GM20000 (cell line): ENCODE results near the gene CFL1.

Experiments used
- DNase-seq: peaks from one replicate; pipeline ENCODE4 v3.0.0; 2012; ENCODE audit warnings: low spot score
- TF ChIP-seq, protein P1 (sequence below): IDR thresholded peaks from 2 replicates; pipeline ENCODE4 v1.5.1; 2012; ENCODE audit warnings: mild to moderate bottlenecking, control low read depth; ENCODE audit errors: extremely low read depth, missing control alignments

CFL1 gene

DNA sequence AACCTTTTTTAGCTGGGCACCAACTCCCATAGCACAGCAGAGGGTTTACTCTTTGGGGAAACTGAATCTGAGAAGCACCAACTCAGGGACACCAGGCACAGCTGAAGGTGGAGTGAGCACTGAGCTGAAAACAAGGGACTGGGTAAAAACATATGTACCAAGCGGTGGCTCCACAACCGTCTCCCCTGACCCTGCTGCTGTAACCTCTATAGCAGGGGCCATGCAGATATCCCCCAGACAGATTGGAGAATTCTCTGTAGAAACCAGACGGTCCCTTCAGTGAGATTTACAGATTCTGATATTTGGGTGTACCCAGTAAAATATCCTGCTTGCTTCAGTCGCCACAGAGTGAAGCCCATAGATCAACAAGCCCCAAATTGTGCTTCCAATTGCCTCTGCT lies 28.5 kb downstream of the CFL1 start:
- TF ChIP-seq, protein P1, sequence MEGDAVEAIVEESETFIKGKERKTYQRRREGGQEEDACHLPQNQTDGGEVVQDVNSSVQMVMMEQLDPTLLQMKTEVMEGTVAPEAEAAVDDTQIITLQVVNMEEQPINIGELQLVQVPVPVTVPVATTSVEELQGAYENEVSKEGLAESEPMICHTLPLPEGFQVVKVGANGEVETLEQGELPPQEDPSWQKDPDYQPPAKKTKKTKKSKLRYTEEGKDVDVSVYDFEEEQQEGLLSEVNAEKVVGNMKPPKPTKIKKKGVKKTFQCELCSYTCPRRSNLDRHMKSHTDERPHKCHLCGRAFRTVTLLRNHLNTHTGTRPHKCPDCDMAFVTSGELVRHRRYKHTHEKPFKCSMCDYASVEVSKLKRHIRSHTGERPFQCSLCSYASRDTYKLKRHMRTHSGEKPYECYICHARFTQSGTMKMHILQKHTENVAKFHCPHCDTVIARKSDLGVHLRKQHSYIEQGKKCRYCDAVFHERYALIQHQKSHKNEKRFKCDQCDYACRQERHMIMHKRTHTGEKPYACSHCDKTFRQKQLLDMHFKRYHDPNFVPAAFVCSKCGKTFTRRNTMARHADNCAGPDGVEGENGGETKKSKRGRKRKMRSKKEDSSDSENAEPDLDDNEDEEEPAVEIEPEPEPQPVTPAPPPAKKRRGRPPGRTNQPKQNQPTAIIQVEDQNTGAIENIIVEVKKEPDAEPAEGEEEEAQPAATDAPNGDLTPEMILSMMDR: no peak
- no peak for DNase-seq

DNA sequence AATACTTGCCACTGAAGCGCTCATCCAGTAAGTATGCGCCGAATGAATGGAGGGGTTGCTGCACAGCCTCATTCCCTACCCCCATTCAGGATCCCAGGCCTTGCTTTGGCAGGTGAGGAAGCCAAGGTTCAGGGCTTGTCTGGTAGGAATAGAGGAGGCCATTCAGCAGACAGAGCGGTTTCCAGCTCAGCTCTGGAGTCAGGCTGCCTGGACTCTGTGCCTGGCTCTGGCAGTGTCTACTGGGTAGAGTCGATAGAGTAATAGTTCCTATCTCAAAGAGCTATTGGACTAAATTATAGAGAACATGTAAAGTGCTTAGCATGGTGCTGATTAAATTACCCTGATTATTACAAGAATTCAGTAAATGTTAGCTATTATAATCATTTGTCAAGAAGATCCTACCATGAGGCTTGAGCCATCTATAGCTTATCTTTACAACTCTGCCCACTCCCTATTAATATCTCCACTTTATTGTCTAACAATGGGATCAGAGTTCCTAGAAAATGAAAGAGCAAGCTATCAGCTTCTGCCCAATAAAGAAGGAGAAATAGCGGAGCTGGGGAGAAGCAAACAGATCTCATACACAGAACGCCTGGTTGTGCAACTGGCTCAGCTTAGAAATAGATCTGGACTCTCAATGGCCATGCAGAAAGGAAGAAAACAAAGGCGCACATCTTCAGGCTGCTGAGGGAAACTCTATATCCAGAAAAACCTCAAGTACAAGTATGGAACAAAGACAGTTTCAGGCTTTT lies 30.8 kb downstream of the CFL1 start:
- TF ChIP-seq, protein P1: no peak
- no peak for DNase-seq

DNA sequence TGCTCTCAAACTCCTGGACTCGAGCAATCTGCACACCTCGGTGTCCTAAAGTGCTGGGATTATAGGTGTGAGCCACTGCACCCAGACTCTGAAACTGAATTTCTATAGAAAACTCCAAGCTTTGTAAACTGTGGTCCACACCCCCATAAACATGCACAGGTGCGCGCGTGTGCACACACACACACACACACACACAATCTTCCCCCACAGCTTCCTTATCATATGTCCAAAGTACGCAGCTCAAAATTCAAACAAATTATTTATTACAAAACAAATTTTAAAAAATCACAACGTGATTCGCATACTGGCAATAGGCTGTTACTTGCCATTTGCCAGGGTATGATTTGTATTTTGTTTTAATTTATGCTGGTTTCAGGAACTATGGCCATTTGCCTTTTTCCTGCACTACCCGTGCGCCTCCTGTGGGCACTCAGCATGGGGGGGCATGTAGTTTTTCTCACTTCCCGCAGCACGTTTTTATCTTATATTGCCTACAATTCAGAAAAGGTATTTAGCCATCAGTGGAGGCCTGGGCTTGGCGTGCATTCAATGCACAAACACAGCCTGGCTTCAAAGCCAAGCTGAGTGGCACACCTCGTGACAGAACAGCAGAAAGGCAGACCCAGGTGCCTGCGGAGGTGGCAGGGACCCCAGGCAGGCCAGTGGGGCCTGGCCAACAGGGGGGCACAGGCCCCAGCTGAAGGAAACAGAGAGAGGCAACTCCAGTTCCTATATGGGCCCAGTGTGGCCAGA lies 35.0 kb downstream of the CFL1 start:
- TF ChIP-seq, protein P1: no peak

DNA sequence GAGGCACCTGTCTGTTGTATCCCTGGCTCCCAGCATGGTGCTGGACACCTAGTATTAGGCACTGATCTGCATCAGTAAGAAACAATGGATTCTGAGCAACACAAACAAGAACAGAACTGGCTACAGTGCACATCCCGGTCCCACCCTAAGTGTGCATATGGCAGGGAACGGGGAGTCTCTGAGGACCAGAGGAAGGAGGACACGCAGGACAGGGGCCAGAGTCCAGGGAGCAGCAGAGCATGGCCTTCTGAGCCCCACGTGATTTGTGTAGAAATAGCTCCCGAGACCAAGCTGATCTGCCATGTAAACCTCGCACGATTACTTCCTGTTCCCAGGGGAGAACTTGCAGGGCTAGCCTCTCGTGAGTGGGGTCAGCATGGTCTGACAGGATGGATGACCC lies 36.9 kb downstream of the CFL1 start:
- no peak for DNase-seq
- TF ChIP-seq, protein P1: no peak

More for the DNA sequence above, 35.0 kb downstream of the CFL1 start:
- DNase-seq: no peak

DNA sequence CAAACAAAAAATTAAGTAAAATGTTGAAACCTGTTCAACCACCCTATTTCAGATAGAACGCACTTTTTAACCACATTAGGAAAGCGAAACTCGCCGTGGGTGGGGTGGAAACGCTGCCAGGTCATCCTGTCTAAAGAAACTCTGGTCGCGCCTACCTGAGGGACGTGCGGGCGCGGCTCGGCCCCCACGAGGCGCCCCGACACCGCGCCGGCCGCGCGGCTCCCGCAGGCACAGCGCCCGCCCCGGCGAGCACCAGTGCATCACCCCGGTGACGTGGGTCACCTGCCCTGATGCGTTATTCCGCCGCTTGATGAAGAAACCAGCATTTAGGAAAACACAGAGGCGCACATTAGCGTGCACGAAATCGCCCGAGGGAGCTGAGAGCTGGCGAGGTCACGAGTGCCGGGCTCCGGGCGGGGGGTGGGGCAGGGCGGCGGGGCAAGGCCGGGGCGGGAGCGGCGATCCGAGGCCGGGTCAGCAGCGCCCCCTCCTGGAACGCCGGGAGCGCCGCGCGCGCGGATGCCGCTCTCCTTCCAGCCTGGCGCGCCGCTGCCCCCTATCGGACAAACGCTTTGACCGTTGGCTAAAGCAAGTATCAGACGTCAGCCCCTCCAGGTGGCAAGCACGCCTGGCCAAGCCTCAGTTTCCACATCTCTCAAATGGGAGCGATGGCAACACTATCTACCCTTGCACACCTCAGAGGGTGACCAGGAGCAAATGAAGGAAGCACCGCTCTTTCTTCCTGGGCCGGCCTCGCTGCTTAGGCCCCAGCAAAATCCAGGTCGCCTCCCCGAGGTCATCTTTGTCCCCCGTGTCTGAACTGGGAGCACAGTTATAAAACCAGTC lies 39.9 kb downstream of the CFL1 start:
- DNase-seq: peak; percentile 98
- TF ChIP-seq, protein P1: peak; percentile 100

DNA sequence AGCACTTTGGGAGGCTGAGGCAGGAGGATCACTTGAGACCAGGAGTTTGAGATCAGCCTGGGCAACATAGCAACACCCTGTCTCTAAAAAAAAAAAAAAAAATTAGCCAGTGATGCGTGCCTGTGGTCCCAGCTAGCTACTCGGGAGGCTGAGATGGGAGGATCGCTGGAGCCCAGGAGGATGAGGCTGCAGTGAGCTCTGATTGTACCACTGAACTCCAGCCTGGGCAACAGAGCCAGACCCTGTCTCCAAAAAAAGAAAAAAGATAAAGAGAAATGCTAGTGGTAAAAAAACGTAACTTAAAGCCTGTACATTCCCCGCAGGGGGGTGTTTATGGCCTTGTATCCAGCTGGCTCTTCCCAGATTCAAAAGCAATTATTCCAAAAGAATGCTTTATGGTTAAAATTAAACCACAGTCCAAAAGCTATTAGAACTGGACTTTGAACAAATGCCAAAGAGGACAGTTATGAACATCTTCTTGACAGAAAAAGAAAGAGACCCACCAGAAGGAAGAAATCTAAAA lies 40.6 kb downstream of the CFL1 start:
- no peak for DNase-seq

More for the DNA sequence above, 40.6 kb downstream of the CFL1 start:
- TF ChIP-seq, protein P1: no peak
